HCT116 (cell line): ENCODE data around the gene TEKT5. TPM values are rescaled to one million over a fixed set of nuclear protein-coding genes. Genes with fewer than 3 reads are reported as not detected.
"Not testable (repeated sequence)": the region's sequence is repeated elsewhere in the genome, so short reads cannot be mapped to it uniquely, and the experiment has no call there.

Experiments used
- ATAC-seq: fragments of 200-7000 bp; cut with Tn5 transposase; 2 replicates; pipeline ENCODE4 v1.9.1; 2020; ENCODE audit warnings: mild to moderate bottlenecking, moderate library complexity
- BruUV-seq: library from RNA; stranded (reverse); fragments of 400-500 nt; replicated peaks from 2 replicates; lab custom pipeline; 2021; lab: Mats Ljungman, UMichigan
- CTCF ChIA-PET: fragments of 300-600 bp; sonication (Branson Sonifier 250); formaldehyde crosslinking; loops from one replicate; lab custom pipeline; 2021; ENCODE audit warnings: antibody characterized with exemption; lab: Charles Lee
- POLR2A ChIA-PET: fragments of 300-600, 350-600 bp; sonication (Branson Sonifier 250); formaldehyde crosslinking; loops from one replicate; lab custom pipeline; 2021; ENCODE audit warnings: antibody characterized with exemption; lab: Charles Lee
- RAD21 ChIA-PET, 2 experiments: fragments of 300-600 bp; sonication (Branson Sonifier 250); formaldehyde crosslinking; loops; one replicate each; lab custom pipeline; 2023; ENCODE audit warnings: low total read pairs in 2 of 2; ENCODE audit not compliant: uncharacterized antibody in 2 of 2, unreplicated experiment in 2 of 2, low non-redundant PET in 1 of 2; lab: Charles Lee
- DNase-seq: peaks from one replicate; pipeline ENCODE4 v3.0.0-alpha.2; 2010; ENCODE audit warnings: low read depth, low spot score
- H2AFZ ChIP-seq: fragments of 200-600 bp; shearing (Covaris generic), sonication (generic); 2 replicates; pipeline ENCODE4 v1.6.1; 2017; ENCODE audit warnings: low read depth, mixed run types, mixed read lengths, antibody characterized with exemption, low read length; ENCODE audit not compliant: poor library complexity, severe bottlenecking
- H3K27ac ChIP-seq: 2 replicates; pipeline ENCODE4 v1.5.1; 2012; ENCODE audit warnings: low read depth, low read length
- H3K27me3 ChIP-seq: fragments of 200-600 bp; sonication (generic); 2 replicates; pipeline ENCODE4 v1.6.1; 2016; ENCODE audit warnings: mixed run types, low read length, mixed read lengths; ENCODE audit not compliant: insufficient read depth
- H3K36me3 ChIP-seq, 2 experiments: fragments of 200-500 bp in 1 of 2; fragments of 200-600 bp in 1 of 2; sonication (Bioruptor generic) in 1 of 2; sonication (generic) in 1 of 2; 2 replicates each; pipeline versions ENCODE4 v1.5.1 to v1.6.1; 2014 to 2016; ENCODE audit warnings: low read length in 2 of 2, inconsistent platforms in 1 of 2, mixed read lengths in 1 of 2, mixed run types in 1 of 2; ENCODE audit not compliant: insufficient read depth in 2 of 2, control insufficient read depth in 1 of 2
- H3K4me1 ChIP-seq, 2 experiments: fragments of 200-600 bp in 1 of 2; sonication (generic) in 1 of 2; 2 replicates each; pipeline versions ENCODE4 v1.5.1 to v1.6.1; 2012 to 2017; ENCODE audit warnings: low read length in 2 of 2, inconsistent platforms in 1 of 2, mild to moderate bottlenecking in 1 of 2, mixed read lengths in 1 of 2, mixed run types in 1 of 2, moderate library complexity in 1 of 2; ENCODE audit not compliant: insufficient read depth in 2 of 2, control insufficient read depth in 1 of 2
- H3K4me2 ChIP-seq: fragments of 200-600 bp; sonication (generic); 2 replicates; pipeline ENCODE4 v1.6.1; 2017; ENCODE audit warnings: mixed run types, low read length, mixed read lengths
- H3K4me3 ChIP-seq, 2 experiments: fragments of 200-600 bp in 1 of 2; sonication (generic) in 1 of 2; replicated peaks in 1 of 2; 2 replicates each; pipeline ENCODE4 v1.5.1; 2011 to 2016; ENCODE audit warnings: low read length in 2 of 2, control low read depth in 1 of 2, low read depth in 1 of 2, mild to moderate bottlenecking in 1 of 2, mixed read lengths in 1 of 2, mixed run types in 1 of 2
- H3K79me2 ChIP-seq: fragments of 200-600 bp; sonication (generic); 2 replicates; pipeline ENCODE4 v1.6.1; 2017; ENCODE audit warnings: mild to moderate bottlenecking, mixed run types, low read length, moderate library complexity, mixed read lengths; ENCODE audit not compliant: insufficient read depth
- H3K9ac ChIP-seq: fragments of 200-600 bp; sonication (generic); 2 replicates; pipeline ENCODE4 v1.6.1; 2016; ENCODE audit warnings: low read length, mixed read lengths
- H3K9me2 ChIP-seq: fragments of 200-600 bp; sonication (generic), shearing (Covaris generic); 2 replicates; pipeline ENCODE4 v1.6.1; 2017; ENCODE audit warnings: mixed run types, mild to moderate bottlenecking, moderate library complexity; ENCODE audit not compliant: insufficient read depth
- H3K9me3 ChIP-seq, 2 experiments: fragments of 200-500 bp in 1 of 2; fragments of 200-600 bp in 1 of 2; sonication (Bioruptor generic) in 1 of 2; sonication (generic) in 1 of 2; 2 replicates each; pipeline ENCODE4 v1.6.1; 2014 to 2017; ENCODE audit warnings: low read length in 2 of 2, mixed read lengths in 2 of 2, inconsistent platforms in 1 of 2, low read depth in 1 of 2, mild to moderate bottlenecking in 1 of 2, mixed run types in 1 of 2, moderate library complexity in 1 of 2; ENCODE audit not compliant: control insufficient read depth in 1 of 2, insufficient read depth in 1 of 2
- H4K20me1 ChIP-seq: fragments of 200-600 bp; sonication (generic), shearing (Covaris generic); 2 replicates; pipeline ENCODE4 v1.6.1; 2017; ENCODE audit warnings: mixed run types, mild to moderate bottlenecking, moderate library complexity; ENCODE audit not compliant: insufficient read depth
- CBX3 ChIP-seq: IDR thresholded peaks from 2 replicates; pipeline ENCODE4 v1.6.1; 2012; ENCODE audit warnings: low read depth
- ELF1 ChIP-seq: IDR thresholded peaks from 2 replicates; pipeline ENCODE4 v1.6.1; 2012; ENCODE audit warnings: low read depth, borderline replicate concordance
- EZH2phosphoT487 ChIP-seq: fragments of 200-600 bp; IDR thresholded peaks from 2 replicates; pipeline ENCODE4 v1.6.1; 2018; ENCODE audit warnings: antibody characterized with exemption, borderline replicate concordance
- FOSL1 ChIP-seq: IDR thresholded peaks from 2 replicates; pipeline ENCODE4 v1.6.1; 2012; ENCODE audit warnings: low read depth
- TCF7L2 ChIP-seq: IDR thresholded peaks from 2 replicates; pipeline ENCODE4 v1.7.0; 2011; ENCODE audit warnings: borderline replicate concordance, inconsistent platforms; ENCODE audit not compliant: insufficient read depth, insufficient read length; ENCODE audit errors: extremely low read depth
- ZBTB33 ChIP-seq: IDR thresholded peaks from 2 replicates; pipeline ENCODE4 v1.6.1; 2011; ENCODE audit warnings: mild to moderate bottlenecking, low read length, moderate library complexity; ENCODE audit not compliant: insufficient replicate concordance; ENCODE audit errors: extremely low read depth
- ZFX ChIP-seq: fragments of 450-650 bp; IDR thresholded peaks from 2 replicates; pipeline ENCODE4 v1.6.1; 2017
- intact Hi-C: fragments of 100-400 bp; cut with micrococcal nuclease; formaldehyde crosslinking; loops from 2 replicates; pipeline ENCODE4 v1.10.0; 2022
- total RNA-seq: library from RNA; stranded (reverse); gene quantifications from one replicate; pipeline ENCODE4 v1.2.1, GENCODE V29; 2021; ENCODE audit not compliant: unreplicated experiment
- TF ChIP-seq, protein P1 (sequence below), 3 experiments: fragments of 200-600 bp in 1 of 3; sonication (generic) in 1 of 3; IDR thresholded peaks in 2 of 3; conservative IDR thresholded peaks in 1 of 3; 2 replicates each; pipeline ENCODE4 v1.5.1; 2012 to 2017; ENCODE audit warnings: low read depth in 2 of 3, low read length in 2 of 3, antibody characterized with exemption in 1 of 3, borderline replicate concordance in 1 of 3, control low read depth in 1 of 3, mild to moderate bottlenecking in 1 of 3, mixed read lengths in 1 of 3, mixed run types in 1 of 3, moderate library complexity in 1 of 3; ENCODE audit not compliant: insufficient read depth in 1 of 3

Gene TEKT5
- total RNA-seq, 1 experiment from 2014 or later: 0.37 TPM

DNA sequence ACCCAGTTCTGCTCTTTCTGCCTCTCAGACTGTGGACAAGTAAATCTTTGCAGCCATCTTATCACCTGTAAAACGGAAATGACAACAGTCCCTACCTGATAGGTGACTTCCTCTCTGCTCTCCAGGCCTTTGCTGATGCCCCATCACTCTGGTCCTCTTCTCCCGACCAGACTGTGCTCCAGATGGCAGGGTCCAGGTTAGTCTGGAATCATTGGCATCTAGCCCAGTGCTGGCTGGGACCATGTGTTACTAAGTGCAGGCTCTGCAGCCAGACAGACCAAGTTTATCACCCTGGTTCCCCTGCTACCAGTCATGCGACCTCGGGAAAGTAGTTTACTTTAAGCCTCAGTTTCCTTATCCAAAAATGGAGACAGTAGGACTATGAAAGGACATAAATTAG lies 47.1 kb upstream of the TEKT5 start (continued):
- TF ChIP-seq, protein P1, sequence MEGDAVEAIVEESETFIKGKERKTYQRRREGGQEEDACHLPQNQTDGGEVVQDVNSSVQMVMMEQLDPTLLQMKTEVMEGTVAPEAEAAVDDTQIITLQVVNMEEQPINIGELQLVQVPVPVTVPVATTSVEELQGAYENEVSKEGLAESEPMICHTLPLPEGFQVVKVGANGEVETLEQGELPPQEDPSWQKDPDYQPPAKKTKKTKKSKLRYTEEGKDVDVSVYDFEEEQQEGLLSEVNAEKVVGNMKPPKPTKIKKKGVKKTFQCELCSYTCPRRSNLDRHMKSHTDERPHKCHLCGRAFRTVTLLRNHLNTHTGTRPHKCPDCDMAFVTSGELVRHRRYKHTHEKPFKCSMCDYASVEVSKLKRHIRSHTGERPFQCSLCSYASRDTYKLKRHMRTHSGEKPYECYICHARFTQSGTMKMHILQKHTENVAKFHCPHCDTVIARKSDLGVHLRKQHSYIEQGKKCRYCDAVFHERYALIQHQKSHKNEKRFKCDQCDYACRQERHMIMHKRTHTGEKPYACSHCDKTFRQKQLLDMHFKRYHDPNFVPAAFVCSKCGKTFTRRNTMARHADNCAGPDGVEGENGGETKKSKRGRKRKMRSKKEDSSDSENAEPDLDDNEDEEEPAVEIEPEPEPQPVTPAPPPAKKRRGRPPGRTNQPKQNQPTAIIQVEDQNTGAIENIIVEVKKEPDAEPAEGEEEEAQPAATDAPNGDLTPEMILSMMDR (IDR thresholded peaks at IDR 0.05 in 2 of 3, conservative IDR thresholded peaks at IDR 0.05 in 1 of 3; ENCODE audit: borderline replicate concordance in 1 of 3, insufficient read depth in 1 of 3, low read depth in 2 of 3, low read length in 2 of 3): no peak
- TF ChIP-seq CBX3: no peak
- no peak for TF ChIP-seq EZH2phosphoT487
- no peak for TF ChIP-seq ZFX
- TF ChIP-seq TCF7L2: no peak
- no peak for TF ChIP-seq ZBTB33
- TF ChIP-seq ELF1: no peak
- TF ChIP-seq FOSL1: no peak

GRCh38 chr16:10741249-10741648 lies 46.5 kb upstream of the TEKT5 start:
- H3K36me3 ChIP-seq, H3K4me3 ChIP-seq, POLR2A ChIA-PET, H3K9ac ChIP-seq, H3K9me3 ChIP-seq, H3K4me2 ChIP-seq, H2AFZ ChIP-seq, CTCF ChIA-PET, H3K27ac ChIP-seq, H3K27me3 ChIP-seq, DNase-seq, H4K20me1 ChIP-seq, RAD21 ChIA-PET, H3K9me2 ChIP-seq, H3K79me2 ChIP-seq, BruUV-seq, ATAC-seq: not testable (repeated sequence)
- H3K4me1 ChIP-seq: peaks cover 31 to 57% of the 10 kb centered on the region in 2 experiments
- intact Hi-C loops: loop anchor here (5.0 kb wide), 1 partner anchor 136 kb away; the partner anchor contains the start of gene CIITA
